Fibroblast of lung (primary cell): ENCODE measurements around the gene DDX31.

Source experiments
- EZH2 ChIP-seq: IDR thresholded peaks from 2 replicates; pipeline ENCODE4 v1.5.1; 2012; ENCODE audit warnings: low read length, control low read depth, mild to moderate bottlenecking; ENCODE audit errors: missing control alignments
- TF ChIP-seq, protein P1 (sequence below), 2 donors: IDR thresholded peaks in 1 of 2; conservative IDR thresholded peaks in 1 of 2; 1 replicate in 1 of 2; 2 replicates in 1 of 2; pipeline ENCODE4 v1.5.1; 2011 to 2012; ENCODE audit warnings: low read length in 2 of 2, control low read depth in 1 of 2, inconsistent platforms in 1 of 2, low read depth in 1 of 2, mild to moderate bottlenecking in 1 of 2

- TF ChIP-seq EZH2 = no peak
- TF ChIP-seq, protein P1, sequence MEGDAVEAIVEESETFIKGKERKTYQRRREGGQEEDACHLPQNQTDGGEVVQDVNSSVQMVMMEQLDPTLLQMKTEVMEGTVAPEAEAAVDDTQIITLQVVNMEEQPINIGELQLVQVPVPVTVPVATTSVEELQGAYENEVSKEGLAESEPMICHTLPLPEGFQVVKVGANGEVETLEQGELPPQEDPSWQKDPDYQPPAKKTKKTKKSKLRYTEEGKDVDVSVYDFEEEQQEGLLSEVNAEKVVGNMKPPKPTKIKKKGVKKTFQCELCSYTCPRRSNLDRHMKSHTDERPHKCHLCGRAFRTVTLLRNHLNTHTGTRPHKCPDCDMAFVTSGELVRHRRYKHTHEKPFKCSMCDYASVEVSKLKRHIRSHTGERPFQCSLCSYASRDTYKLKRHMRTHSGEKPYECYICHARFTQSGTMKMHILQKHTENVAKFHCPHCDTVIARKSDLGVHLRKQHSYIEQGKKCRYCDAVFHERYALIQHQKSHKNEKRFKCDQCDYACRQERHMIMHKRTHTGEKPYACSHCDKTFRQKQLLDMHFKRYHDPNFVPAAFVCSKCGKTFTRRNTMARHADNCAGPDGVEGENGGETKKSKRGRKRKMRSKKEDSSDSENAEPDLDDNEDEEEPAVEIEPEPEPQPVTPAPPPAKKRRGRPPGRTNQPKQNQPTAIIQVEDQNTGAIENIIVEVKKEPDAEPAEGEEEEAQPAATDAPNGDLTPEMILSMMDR (conservative IDR thresholded peaks at IDR 0.05 in 1 of 2, IDR thresholded peaks at IDR 0.05 in 1 of 2; ENCODE audit: low read depth in 1 of 2, low read length in 2 of 2) = no peak
These were observed 74.5 kb downstream of the DDX31 start for GRCh38 chr9:132595319-132595718.
